HCT116 (cell line): ENCODE measurements around the gene PRR4. TPM values are rescaled to one million over a fixed set of nuclear protein-coding genes. Genes with fewer than 3 reads are reported as not detected.

Source experiments
- ATAC-seq: fragments of 200-7000 bp; cut with Tn5 transposase; 2 replicates; pipeline ENCODE4 v1.9.1; 2020; ENCODE audit warnings: mild to moderate bottlenecking, moderate library complexity
- BruUV-seq: library from RNA; stranded (reverse); fragments of 400-500 nt; replicated peaks from 2 replicates; lab custom pipeline; 2021; lab: Mats Ljungman, UMichigan
- CTCF ChIA-PET: fragments of 300-600 bp; sonication (Branson Sonifier 250); formaldehyde crosslinking; loops from one replicate; lab custom pipeline; 2021; ENCODE audit warnings: antibody characterized with exemption; lab: Charles Lee
- POLR2A ChIA-PET: fragments of 300-600, 350-600 bp; sonication (Branson Sonifier 250); formaldehyde crosslinking; loops from one replicate; lab custom pipeline; 2021; ENCODE audit warnings: antibody characterized with exemption; lab: Charles Lee
- RAD21 ChIA-PET, 2 experiments: fragments of 300-600 bp; sonication (Branson Sonifier 250); formaldehyde crosslinking; loops; one replicate each; lab custom pipeline; 2023; ENCODE audit warnings: low total read pairs in 2 of 2; ENCODE audit not compliant: uncharacterized antibody in 2 of 2, unreplicated experiment in 2 of 2, low non-redundant PET in 1 of 2; lab: Charles Lee
- DNase-seq: peaks from one replicate; pipeline ENCODE4 v3.0.0-alpha.2; 2010; ENCODE audit warnings: low read depth, low spot score
- H2AFZ ChIP-seq: fragments of 200-600 bp; shearing (Covaris generic), sonication (generic); 2 replicates; pipeline ENCODE4 v1.6.1; 2017; ENCODE audit warnings: low read depth, mixed run types, mixed read lengths, antibody characterized with exemption, low read length; ENCODE audit not compliant: poor library complexity, severe bottlenecking
- H3K27ac ChIP-seq: 2 replicates; pipeline ENCODE4 v1.5.1; 2012; ENCODE audit warnings: low read depth, low read length
- H3K27me3 ChIP-seq: fragments of 200-600 bp; sonication (generic); 2 replicates; pipeline ENCODE4 v1.6.1; 2016; ENCODE audit warnings: mixed run types, low read length, mixed read lengths; ENCODE audit not compliant: insufficient read depth
- H3K36me3 ChIP-seq, 2 experiments: fragments of 200-500 bp in 1 of 2; fragments of 200-600 bp in 1 of 2; sonication (Bioruptor generic) in 1 of 2; sonication (generic) in 1 of 2; 2 replicates each; pipeline versions ENCODE4 v1.5.1 to v1.6.1; 2014 to 2016; ENCODE audit warnings: low read length in 2 of 2, inconsistent platforms in 1 of 2, mixed read lengths in 1 of 2, mixed run types in 1 of 2; ENCODE audit not compliant: insufficient read depth in 2 of 2, control insufficient read depth in 1 of 2
- H3K4me1 ChIP-seq, 2 experiments: fragments of 200-600 bp in 1 of 2; sonication (generic) in 1 of 2; 2 replicates each; pipeline versions ENCODE4 v1.5.1 to v1.6.1; 2012 to 2017; ENCODE audit warnings: low read length in 2 of 2, inconsistent platforms in 1 of 2, mild to moderate bottlenecking in 1 of 2, mixed read lengths in 1 of 2, mixed run types in 1 of 2, moderate library complexity in 1 of 2; ENCODE audit not compliant: insufficient read depth in 2 of 2, control insufficient read depth in 1 of 2
- H3K4me2 ChIP-seq: fragments of 200-600 bp; sonication (generic); 2 replicates; pipeline ENCODE4 v1.6.1; 2017; ENCODE audit warnings: mixed run types, low read length, mixed read lengths
- H3K4me3 ChIP-seq, 2 experiments: fragments of 200-600 bp in 1 of 2; sonication (generic) in 1 of 2; replicated peaks in 1 of 2; 2 replicates each; pipeline ENCODE4 v1.5.1; 2011 to 2016; ENCODE audit warnings: low read length in 2 of 2, control low read depth in 1 of 2, low read depth in 1 of 2, mild to moderate bottlenecking in 1 of 2, mixed read lengths in 1 of 2, mixed run types in 1 of 2
- H3K79me2 ChIP-seq: fragments of 200-600 bp; sonication (generic); 2 replicates; pipeline ENCODE4 v1.6.1; 2017; ENCODE audit warnings: mild to moderate bottlenecking, mixed run types, low read length, moderate library complexity, mixed read lengths; ENCODE audit not compliant: insufficient read depth
- H3K9ac ChIP-seq: fragments of 200-600 bp; sonication (generic); 2 replicates; pipeline ENCODE4 v1.6.1; 2016; ENCODE audit warnings: low read length, mixed read lengths
- H3K9me2 ChIP-seq: fragments of 200-600 bp; sonication (generic), shearing (Covaris generic); 2 replicates; pipeline ENCODE4 v1.6.1; 2017; ENCODE audit warnings: mixed run types, mild to moderate bottlenecking, moderate library complexity; ENCODE audit not compliant: insufficient read depth
- H3K9me3 ChIP-seq, 2 experiments: fragments of 200-500 bp in 1 of 2; fragments of 200-600 bp in 1 of 2; sonication (Bioruptor generic) in 1 of 2; sonication (generic) in 1 of 2; 2 replicates each; pipeline ENCODE4 v1.6.1; 2014 to 2017; ENCODE audit warnings: low read length in 2 of 2, mixed read lengths in 2 of 2, inconsistent platforms in 1 of 2, low read depth in 1 of 2, mild to moderate bottlenecking in 1 of 2, mixed run types in 1 of 2, moderate library complexity in 1 of 2; ENCODE audit not compliant: control insufficient read depth in 1 of 2, insufficient read depth in 1 of 2
- H4K20me1 ChIP-seq: fragments of 200-600 bp; sonication (generic), shearing (Covaris generic); 2 replicates; pipeline ENCODE4 v1.6.1; 2017; ENCODE audit warnings: mixed run types, mild to moderate bottlenecking, moderate library complexity; ENCODE audit not compliant: insufficient read depth
- CBX3 ChIP-seq: IDR thresholded peaks from 2 replicates; pipeline ENCODE4 v1.6.1; 2012; ENCODE audit warnings: low read depth
- CEBPB ChIP-seq: IDR thresholded peaks from 2 replicates; pipeline ENCODE4 v1.6.1; 2012; ENCODE audit warnings: low read depth
- EZH2 ChIP-seq: fragments of 200-600 bp; sonication (generic); IDR thresholded peaks from 2 replicates; pipeline ENCODE4 v1.6.1; 2017; ENCODE audit warnings: antibody characterized with exemption, mixed run types
- FOSL1 ChIP-seq: IDR thresholded peaks from 2 replicates; pipeline ENCODE4 v1.6.1; 2012; ENCODE audit warnings: low read depth
- JUND ChIP-seq: IDR thresholded peaks from 2 replicates; pipeline ENCODE4 v1.6.1; 2012
- POLR2AphosphoS5 ChIP-seq: IDR thresholded peaks from 2 replicates; pipeline ENCODE4 v1.6.1; 2011; ENCODE audit warnings: mild to moderate bottlenecking, low read depth, low read length, moderate library complexity
- RAD21 ChIP-seq: IDR thresholded peaks from 2 replicates; pipeline ENCODE4 v1.6.1; 2012; ENCODE audit warnings: low read depth, mild to moderate bottlenecking
- TCF7L2 ChIP-seq: IDR thresholded peaks from 2 replicates; pipeline ENCODE4 v1.7.0; 2011; ENCODE audit warnings: borderline replicate concordance, inconsistent platforms; ENCODE audit not compliant: insufficient read depth, insufficient read length; ENCODE audit errors: extremely low read depth
- ZFX ChIP-seq: fragments of 450-650 bp; IDR thresholded peaks from 2 replicates; pipeline ENCODE4 v1.6.1; 2017
- ZNF274 ChIP-seq: fragments of 200-500 bp; sonication (Bioruptor generic); IDR thresholded peaks from 2 replicates; pipeline ENCODE4 v1.6.1; 2014; ENCODE audit warnings: mild to moderate bottlenecking, low read depth, low read length, inconsistent platforms
- intact Hi-C: fragments of 100-400 bp; cut with micrococcal nuclease; formaldehyde crosslinking; loops from 2 replicates; pipeline ENCODE4 v1.10.0; 2022
- total RNA-seq: library from RNA; stranded (reverse); gene quantifications from one replicate; pipeline ENCODE4 v1.2.1, GENCODE V29; 2021; ENCODE audit not compliant: unreplicated experiment
- TF ChIP-seq, protein P1 (sequence below): IDR thresholded peaks from 2 replicates; pipeline ENCODE4 v1.6.1; 2011; ENCODE audit warnings: mild to moderate bottlenecking, low read length, moderate library complexity; ENCODE audit not compliant: insufficient replicate concordance; ENCODE audit errors: extremely low read depth
- TF ChIP-seq, protein P2 (sequence below): IDR thresholded peaks from 2 replicates; pipeline ENCODE4 v1.6.1; 2012; ENCODE audit warnings: low read depth
- TF ChIP-seq, protein P3 (sequence below): IDR thresholded peaks from 2 replicates; pipeline ENCODE4 v1.6.1; 2012
- TF ChIP-seq, protein P4 (sequence below): IDR thresholded peaks from 2 replicates; pipeline ENCODE4 v1.6.1; 2012

Gene PRR4
- total RNA-seq, 1 experiment from 2014 or later: 2.2 TPM

DNA sequence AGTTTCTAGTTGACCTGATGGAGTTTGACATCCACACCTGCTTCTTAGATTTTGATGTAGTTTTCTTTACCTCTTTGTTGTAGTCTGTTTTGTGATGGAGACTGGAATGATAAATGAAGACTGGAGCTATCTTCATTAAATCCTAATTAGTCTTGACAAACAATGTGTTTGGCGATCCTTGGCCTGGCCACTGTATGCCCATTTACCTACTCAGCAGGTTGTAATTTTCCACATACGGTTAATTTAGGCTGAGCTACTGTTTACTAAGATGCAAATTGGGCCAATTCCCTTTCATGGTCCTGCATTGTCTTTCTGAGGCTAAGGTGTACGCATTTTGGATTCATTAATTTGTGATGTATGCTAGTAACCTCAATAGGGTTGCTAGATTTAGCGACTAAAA, 46.7 kb downstream of the PRR4 start, which contains the start of gene TAS2R7:
TSS of gene TAS2R7 (minus strand) at position 41 of the 400 bp plus-strand sequence. CDS start 57 bp downstream, outside the sequence.
- TF ChIP-seq POLR2AphosphoS5 (no peak), RAD21 (no peak), CEBPB (no peak), ZNF274 (no peak), ZFX (no peak), EZH2 (no peak), FOSL1 (no peak), CBX3 (no peak), TCF7L2 (no peak), JUND (no peak)
- TF ChIP-seq, protein P1, sequence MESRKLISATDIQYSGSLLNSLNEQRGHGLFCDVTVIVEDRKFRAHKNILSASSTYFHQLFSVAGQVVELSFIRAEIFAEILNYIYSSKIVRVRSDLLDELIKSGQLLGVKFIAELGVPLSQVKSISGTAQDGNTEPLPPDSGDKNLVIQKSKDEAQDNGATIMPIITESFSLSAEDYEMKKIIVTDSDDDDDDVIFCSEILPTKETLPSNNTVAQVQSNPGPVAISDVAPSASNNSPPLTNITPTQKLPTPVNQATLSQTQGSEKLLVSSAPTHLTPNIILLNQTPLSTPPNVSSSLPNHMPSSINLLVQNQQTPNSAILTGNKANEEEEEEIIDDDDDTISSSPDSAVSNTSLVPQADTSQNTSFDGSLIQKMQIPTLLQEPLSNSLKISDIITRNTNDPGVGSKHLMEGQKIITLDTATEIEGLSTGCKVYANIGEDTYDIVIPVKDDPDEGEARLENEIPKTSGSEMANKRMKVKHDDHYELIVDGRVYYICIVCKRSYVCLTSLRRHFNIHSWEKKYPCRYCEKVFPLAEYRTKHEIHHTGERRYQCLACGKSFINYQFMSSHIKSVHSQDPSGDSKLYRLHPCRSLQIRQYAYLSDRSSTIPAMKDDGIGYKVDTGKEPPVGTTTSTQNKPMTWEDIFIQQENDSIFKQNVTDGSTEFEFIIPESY: no peak
- TF ChIP-seq, protein P2, sequence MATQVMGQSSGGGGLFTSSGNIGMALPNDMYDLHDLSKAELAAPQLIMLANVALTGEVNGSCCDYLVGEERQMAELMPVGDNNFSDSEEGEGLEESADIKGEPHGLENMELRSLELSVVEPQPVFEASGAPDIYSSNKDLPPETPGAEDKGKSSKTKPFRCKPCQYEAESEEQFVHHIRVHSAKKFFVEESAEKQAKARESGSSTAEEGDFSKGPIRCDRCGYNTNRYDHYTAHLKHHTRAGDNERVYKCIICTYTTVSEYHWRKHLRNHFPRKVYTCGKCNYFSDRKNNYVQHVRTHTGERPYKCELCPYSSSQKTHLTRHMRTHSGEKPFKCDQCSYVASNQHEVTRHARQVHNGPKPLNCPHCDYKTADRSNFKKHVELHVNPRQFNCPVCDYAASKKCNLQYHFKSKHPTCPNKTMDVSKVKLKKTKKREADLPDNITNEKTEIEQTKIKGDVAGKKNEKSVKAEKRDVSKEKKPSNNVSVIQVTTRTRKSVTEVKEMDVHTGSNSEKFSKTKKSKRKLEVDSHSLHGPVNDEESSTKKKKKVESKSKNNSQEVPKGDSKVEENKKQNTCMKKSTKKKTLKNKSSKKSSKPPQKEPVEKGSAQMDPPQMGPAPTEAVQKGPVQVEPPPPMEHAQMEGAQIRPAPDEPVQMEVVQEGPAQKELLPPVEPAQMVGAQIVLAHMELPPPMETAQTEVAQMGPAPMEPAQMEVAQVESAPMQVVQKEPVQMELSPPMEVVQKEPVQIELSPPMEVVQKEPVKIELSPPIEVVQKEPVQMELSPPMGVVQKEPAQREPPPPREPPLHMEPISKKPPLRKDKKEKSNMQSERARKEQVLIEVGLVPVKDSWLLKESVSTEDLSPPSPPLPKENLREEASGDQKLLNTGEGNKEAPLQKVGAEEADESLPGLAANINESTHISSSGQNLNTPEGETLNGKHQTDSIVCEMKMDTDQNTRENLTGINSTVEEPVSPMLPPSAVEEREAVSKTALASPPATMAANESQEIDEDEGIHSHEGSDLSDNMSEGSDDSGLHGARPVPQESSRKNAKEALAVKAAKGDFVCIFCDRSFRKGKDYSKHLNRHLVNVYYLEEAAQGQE: no peak
- TF ChIP-seq, protein P3, sequence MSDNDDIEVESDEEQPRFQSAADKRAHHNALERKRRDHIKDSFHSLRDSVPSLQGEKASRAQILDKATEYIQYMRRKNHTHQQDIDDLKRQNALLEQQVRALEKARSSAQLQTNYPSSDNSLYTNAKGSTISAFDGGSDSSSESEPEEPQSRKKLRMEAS: no peak
- TF ChIP-seq, protein P4, sequence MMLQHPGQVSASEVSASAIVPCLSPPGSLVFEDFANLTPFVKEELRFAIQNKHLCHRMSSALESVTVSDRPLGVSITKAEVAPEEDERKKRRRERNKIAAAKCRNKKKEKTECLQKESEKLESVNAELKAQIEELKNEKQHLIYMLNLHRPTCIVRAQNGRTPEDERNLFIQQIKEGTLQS: no peak
- RAD21 ChIA-PET: no interaction called here
- no TSS peak for BruUV-seq
- no peak for DNase-seq
- H3K36me3 ChIP-seq: no peaks in the 10 kb centered on the region
- H3K4me1 ChIP-seq: no peaks in the 10 kb centered on the region
- H2AFZ ChIP-seq: no peak within 1 kb of the TSS
- POLR2A ChIA-PET: no interaction called here
- H3K9me2 ChIP-seq: no peaks in the 10 kb centered on the region
- H3K27ac ChIP-seq: no peak within 1 kb of the TSS
- H3K27me3 ChIP-seq: no peaks in the 10 kb centered on the region
- ATAC-seq: no peak
- CTCF ChIA-PET: no interaction called here
- no peak within 1 kb of the TSS for H3K4me2 ChIP-seq
- H3K9me3 ChIP-seq: no peaks in the 10 kb centered on the region
- H3K9ac ChIP-seq: no peak within 1 kb of the TSS
- no peaks in the 10 kb centered on the region for H3K79me2 ChIP-seq
- H4K20me1 ChIP-seq: no peaks in the 10 kb centered on the region
- intact Hi-C loops: no loop called here
- H3K4me3 ChIP-seq: no peak within 1 kb of the TSS
